HCT116 (cell line): ENCODE measurements around the gene AK6. TPM values are rescaled to one million over a fixed set of nuclear protein-coding genes. Genes with fewer than 3 reads are reported as not detected.

Experiments used
- ATAC-seq: fragments of 200-7000 bp; cut with Tn5 transposase; 2 replicates; pipeline ENCODE4 v1.9.1; 2020; ENCODE audit warnings: mild to moderate bottlenecking, moderate library complexity
- BruUV-seq: library from RNA; stranded (reverse); fragments of 400-500 nt; replicated peaks from 2 replicates; lab custom pipeline; 2021; lab: Mats Ljungman, UMichigan
- CTCF ChIA-PET: fragments of 300-600 bp; sonication (Branson Sonifier 250); formaldehyde crosslinking; loops from one replicate; lab custom pipeline; 2021; ENCODE audit warnings: antibody characterized with exemption; lab: Charles Lee
- POLR2A ChIA-PET: fragments of 300-600, 350-600 bp; sonication (Branson Sonifier 250); formaldehyde crosslinking; loops from one replicate; lab custom pipeline; 2021; ENCODE audit warnings: antibody characterized with exemption; lab: Charles Lee
- RAD21 ChIA-PET, 2 experiments: fragments of 300-600 bp; sonication (Branson Sonifier 250); formaldehyde crosslinking; loops; one replicate each; lab custom pipeline; 2023; ENCODE audit warnings: low total read pairs in 2 of 2; ENCODE audit not compliant: uncharacterized antibody in 2 of 2, unreplicated experiment in 2 of 2, low non-redundant PET in 1 of 2; lab: Charles Lee
- DNase-seq: peaks from one replicate; pipeline ENCODE4 v3.0.0-alpha.2; 2010; ENCODE audit warnings: low read depth, low spot score
- H2AFZ ChIP-seq: fragments of 200-600 bp; shearing (Covaris generic), sonication (generic); 2 replicates; pipeline ENCODE4 v1.6.1; 2017; ENCODE audit warnings: low read depth, mixed run types, mixed read lengths, antibody characterized with exemption, low read length; ENCODE audit not compliant: poor library complexity, severe bottlenecking
- H3K27ac ChIP-seq: 2 replicates; pipeline ENCODE4 v1.5.1; 2012; ENCODE audit warnings: low read depth, low read length
- H3K27me3 ChIP-seq: fragments of 200-600 bp; sonication (generic); 2 replicates; pipeline ENCODE4 v1.6.1; 2016; ENCODE audit warnings: mixed run types, low read length, mixed read lengths; ENCODE audit not compliant: insufficient read depth
- H3K36me3 ChIP-seq, 2 experiments: fragments of 200-500 bp in 1 of 2; fragments of 200-600 bp in 1 of 2; sonication (Bioruptor generic) in 1 of 2; sonication (generic) in 1 of 2; 2 replicates each; pipeline versions ENCODE4 v1.5.1 to v1.6.1; 2014 to 2016; ENCODE audit warnings: low read length in 2 of 2, inconsistent platforms in 1 of 2, mixed read lengths in 1 of 2, mixed run types in 1 of 2; ENCODE audit not compliant: insufficient read depth in 2 of 2, control insufficient read depth in 1 of 2
- H3K4me1 ChIP-seq, 2 experiments: fragments of 200-600 bp in 1 of 2; sonication (generic) in 1 of 2; 2 replicates each; pipeline versions ENCODE4 v1.5.1 to v1.6.1; 2012 to 2017; ENCODE audit warnings: low read length in 2 of 2, inconsistent platforms in 1 of 2, mild to moderate bottlenecking in 1 of 2, mixed read lengths in 1 of 2, mixed run types in 1 of 2, moderate library complexity in 1 of 2; ENCODE audit not compliant: insufficient read depth in 2 of 2, control insufficient read depth in 1 of 2
- H3K4me2 ChIP-seq: fragments of 200-600 bp; sonication (generic); 2 replicates; pipeline ENCODE4 v1.6.1; 2017; ENCODE audit warnings: mixed run types, low read length, mixed read lengths
- H3K4me3 ChIP-seq, 2 experiments: fragments of 200-600 bp in 1 of 2; sonication (generic) in 1 of 2; replicated peaks in 1 of 2; 2 replicates each; pipeline ENCODE4 v1.5.1; 2011 to 2016; ENCODE audit warnings: low read length in 2 of 2, control low read depth in 1 of 2, low read depth in 1 of 2, mild to moderate bottlenecking in 1 of 2, mixed read lengths in 1 of 2, mixed run types in 1 of 2
- H3K79me2 ChIP-seq: fragments of 200-600 bp; sonication (generic); 2 replicates; pipeline ENCODE4 v1.6.1; 2017; ENCODE audit warnings: mild to moderate bottlenecking, mixed run types, low read length, moderate library complexity, mixed read lengths; ENCODE audit not compliant: insufficient read depth
- H3K9ac ChIP-seq: fragments of 200-600 bp; sonication (generic); 2 replicates; pipeline ENCODE4 v1.6.1; 2016; ENCODE audit warnings: low read length, mixed read lengths
- H3K9me2 ChIP-seq: fragments of 200-600 bp; sonication (generic), shearing (Covaris generic); 2 replicates; pipeline ENCODE4 v1.6.1; 2017; ENCODE audit warnings: mixed run types, mild to moderate bottlenecking, moderate library complexity; ENCODE audit not compliant: insufficient read depth
- H3K9me3 ChIP-seq, 2 experiments: fragments of 200-500 bp in 1 of 2; fragments of 200-600 bp in 1 of 2; sonication (Bioruptor generic) in 1 of 2; sonication (generic) in 1 of 2; 2 replicates each; pipeline ENCODE4 v1.6.1; 2014 to 2017; ENCODE audit warnings: low read length in 2 of 2, mixed read lengths in 2 of 2, inconsistent platforms in 1 of 2, low read depth in 1 of 2, mild to moderate bottlenecking in 1 of 2, mixed run types in 1 of 2, moderate library complexity in 1 of 2; ENCODE audit not compliant: control insufficient read depth in 1 of 2, insufficient read depth in 1 of 2
- H4K20me1 ChIP-seq: fragments of 200-600 bp; sonication (generic), shearing (Covaris generic); 2 replicates; pipeline ENCODE4 v1.6.1; 2017; ENCODE audit warnings: mixed run types, mild to moderate bottlenecking, moderate library complexity; ENCODE audit not compliant: insufficient read depth
- EGR1 ChIP-seq: IDR thresholded peaks from 2 replicates; pipeline ENCODE4 v1.6.1; 2012; ENCODE audit warnings: low read depth
- ELF1 ChIP-seq: IDR thresholded peaks from 2 replicates; pipeline ENCODE4 v1.6.1; 2012; ENCODE audit warnings: low read depth, borderline replicate concordance
- EZH2 ChIP-seq: fragments of 200-600 bp; sonication (generic); IDR thresholded peaks from 2 replicates; pipeline ENCODE4 v1.6.1; 2017; ENCODE audit warnings: antibody characterized with exemption, mixed run types
- FOSL1 ChIP-seq: IDR thresholded peaks from 2 replicates; pipeline ENCODE4 v1.6.1; 2012; ENCODE audit warnings: low read depth
- JUND ChIP-seq: IDR thresholded peaks from 2 replicates; pipeline ENCODE4 v1.6.1; 2012
- MAX ChIP-seq: IDR thresholded peaks from 2 replicates; pipeline ENCODE4 v1.6.1; 2012
- POLR2AphosphoS5 ChIP-seq: IDR thresholded peaks from 2 replicates; pipeline ENCODE4 v1.6.1; 2011; ENCODE audit warnings: mild to moderate bottlenecking, low read depth, low read length, moderate library complexity
- SRF ChIP-seq: IDR thresholded peaks from 2 replicates; pipeline ENCODE4 v1.6.1; 2012; ENCODE audit warnings: low read depth
- TCF7L2 ChIP-seq: IDR thresholded peaks from 2 replicates; pipeline ENCODE4 v1.7.0; 2011; ENCODE audit warnings: borderline replicate concordance, inconsistent platforms; ENCODE audit not compliant: insufficient read depth, insufficient read length; ENCODE audit errors: extremely low read depth
- intact Hi-C: fragments of 100-400 bp; cut with micrococcal nuclease; formaldehyde crosslinking; loops from 2 replicates; pipeline ENCODE4 v1.10.0; 2022
- total RNA-seq: library from RNA; stranded (reverse); gene quantifications from one replicate; pipeline ENCODE4 v1.2.1, GENCODE V29; 2021; ENCODE audit not compliant: unreplicated experiment
- TF ChIP-seq, protein P1 (sequence below): IDR thresholded peaks from 2 replicates; pipeline ENCODE4 v1.6.1; 2011; ENCODE audit warnings: mild to moderate bottlenecking, low read length, moderate library complexity; ENCODE audit not compliant: insufficient replicate concordance; ENCODE audit errors: extremely low read depth

Gene AK6
- total RNA-seq, 1 experiment from 2014 or later: 33.4 TPM

DNA sequence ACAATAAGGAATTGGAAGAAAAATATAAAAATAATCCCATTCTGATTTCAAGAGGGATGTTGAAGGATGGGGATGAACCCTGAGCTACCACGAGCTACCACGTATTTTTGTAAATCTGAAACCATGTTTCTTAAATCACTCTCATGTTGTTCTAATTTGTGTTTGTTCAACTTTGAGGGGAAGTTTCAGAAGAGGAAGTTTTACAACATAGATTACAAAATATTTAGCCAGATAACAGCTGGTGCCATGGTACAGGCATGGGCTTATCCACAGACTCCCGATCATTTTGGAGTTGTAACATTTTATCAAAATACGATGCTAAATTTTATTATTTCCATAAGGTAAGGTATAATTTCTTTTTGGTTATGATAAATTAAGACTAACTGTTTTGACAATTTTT, 51.9 kb downstream of the AK6 start:
- CTCF ChIA-PET: no interaction called here

GRCh38 chr5:69315972-69316371, 53.3 kb downstream of the AK6 start:
- Histone ChIP-seq H4K20me1 (no peaks in the 10 kb centered on the region), H3K4me3 (no peak overlapping the region), H3K9me3 (no peaks in the 10 kb centered on the region), H3K79me2 (no peaks in the 10 kb centered on the region), H3K27ac (no peak overlapping the region)
- intact Hi-C loops: loop anchor here (10.0 kb wide), 1 partner anchor 191 kb away; no protein-coding TSS in a partner anchor
- BruUV-seq: no TSS peak
- CTCF ChIA-PET: no interaction called here
- no peak for ATAC-seq
- RAD21 ChIA-PET: no interaction called here
- POLR2A ChIA-PET: no interaction called here
- no peak for TF ChIP-seq TCF7L2
- TF ChIP-seq MAX: no peak
- no peak for TF ChIP-seq EZH2
- TF ChIP-seq SRF: no peak
- no peak for TF ChIP-seq FOSL1
- TF ChIP-seq POLR2AphosphoS5: no peak
- no peak for TF ChIP-seq EGR1
- no peak for TF ChIP-seq ELF1
- TF ChIP-seq, all 23 proteins: peak for 0
- Histone ChIP-seq H3K4me2 (no peak overlapping the region), H2AFZ (no peak overlapping the region), H3K27me3 (no peaks in the 10 kb centered on the region), H3K9me2 (no peaks in the 10 kb centered on the region), H3K36me3 (peaks cover 4 to 5% of the 10 kb centered on the region in 2 experiments; a peak in 2 of 4 replicates), H3K4me1 (no peaks in the 10 kb centered on the region), H3K9ac (no peak overlapping the region)
- DNase-seq: no peak

More for the DNA sequence above, 51.9 kb downstream of the AK6 start:
- TF ChIP-seq ELF1 (no peak), JUND (no peak), MAX (no peak)
- TF ChIP-seq, protein P1, sequence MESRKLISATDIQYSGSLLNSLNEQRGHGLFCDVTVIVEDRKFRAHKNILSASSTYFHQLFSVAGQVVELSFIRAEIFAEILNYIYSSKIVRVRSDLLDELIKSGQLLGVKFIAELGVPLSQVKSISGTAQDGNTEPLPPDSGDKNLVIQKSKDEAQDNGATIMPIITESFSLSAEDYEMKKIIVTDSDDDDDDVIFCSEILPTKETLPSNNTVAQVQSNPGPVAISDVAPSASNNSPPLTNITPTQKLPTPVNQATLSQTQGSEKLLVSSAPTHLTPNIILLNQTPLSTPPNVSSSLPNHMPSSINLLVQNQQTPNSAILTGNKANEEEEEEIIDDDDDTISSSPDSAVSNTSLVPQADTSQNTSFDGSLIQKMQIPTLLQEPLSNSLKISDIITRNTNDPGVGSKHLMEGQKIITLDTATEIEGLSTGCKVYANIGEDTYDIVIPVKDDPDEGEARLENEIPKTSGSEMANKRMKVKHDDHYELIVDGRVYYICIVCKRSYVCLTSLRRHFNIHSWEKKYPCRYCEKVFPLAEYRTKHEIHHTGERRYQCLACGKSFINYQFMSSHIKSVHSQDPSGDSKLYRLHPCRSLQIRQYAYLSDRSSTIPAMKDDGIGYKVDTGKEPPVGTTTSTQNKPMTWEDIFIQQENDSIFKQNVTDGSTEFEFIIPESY: no peak
- TF ChIP-seq, all 23 proteins: peak for 0
- intact Hi-C loops: loop anchor here (10.0 kb wide), 1 partner anchor 193 kb away; no protein-coding TSS in a partner anchor
- H3K4me3 ChIP-seq: no peak overlapping the region
- H3K4me1 ChIP-seq: no peaks in the 10 kb centered on the region
- no peak overlapping the region for H2AFZ ChIP-seq
- no peaks in the 10 kb centered on the region for H3K9me2 ChIP-seq
- H3K4me2 ChIP-seq: no peak overlapping the region
- BruUV-seq: no TSS peak
- RAD21 ChIA-PET: no interaction called here
- ATAC-seq (no peak), DNase-seq (no peak)
- no peak overlapping the region for H3K9ac ChIP-seq
- POLR2A ChIA-PET: no interaction called here
- H3K27me3 ChIP-seq: no peaks in the 10 kb centered on the region
- no peak overlapping the region for H3K27ac ChIP-seq
- H3K36me3 ChIP-seq: peaks cover 4% of the 10 kb centered on the region in 2 experiments; a peak in 2 of 4 replicates
- H4K20me1 ChIP-seq: no peaks in the 10 kb centered on the region
- no peaks in the 10 kb centered on the region; the same call in 1 of the 2 replicates for H3K79me2 ChIP-seq
- H3K9me3 ChIP-seq: no peaks in the 10 kb centered on the region
